HFFc6 (cell line): ENCODE data around the gene ABHD15. TPM values are rescaled to one million over a fixed set of nuclear protein-coding genes. Genes with fewer than 3 reads are reported as not detected.
A peak's percentile ranks its signal among the peaks of the same experiment; 100 is the strongest.

Source experiments
- DNase-seq: peaks from one replicate; pipeline ENCODE4 v3.0.0-alpha.2; 2018
- H3K27ac Mint-ChIP-seq: 2 replicates; pipeline ENCODE4 v1.8.0; 2020; ENCODE audit warnings: mild to moderate bottlenecking, mixed read lengths
- H3K27me3 Mint-ChIP-seq: 2 replicates; pipeline ENCODE4 v1.8.0; 2021; ENCODE audit warnings: mild to moderate bottlenecking, moderate library complexity, mixed read lengths; ENCODE audit not compliant: insufficient read depth
- H3K36me3 Mint-ChIP-seq: 2 replicates; pipeline ENCODE4 v1.8.0; 2021; ENCODE audit warnings: low read depth, mixed read lengths
- H3K4me1 Mint-ChIP-seq: 2 replicates; pipeline ENCODE4 v1.8.0; 2020; ENCODE audit warnings: low read depth, mixed read lengths
- H3K4me3 Mint-ChIP-seq: 2 replicates; pipeline ENCODE4 v1.8.0; 2020; ENCODE audit warnings: mild to moderate bottlenecking, moderate library complexity, mixed read lengths
- H3K9me3 Mint-ChIP-seq: 2 replicates; pipeline ENCODE4 v1.8.0; 2020; ENCODE audit warnings: mild to moderate bottlenecking, mixed read lengths
- total RNA-seq, 6 experiments: library from RNA; stranded (reverse); fragmentation: NEBNext Ultra II Directional; extraction: Animal tissue kit (Norgen Biotek cat#: 25700); gene quantifications; 2 replicates in 1 of 6; 3 replicates in 5 of 6; pipeline ENCODE4 v1.2.3, GENCODE V29; 2021
- TF ChIP-seq, protein P1 (sequence below): fragments of 200-600 bp; sonication (generic); IDR thresholded peaks from 2 replicates; pipeline ENCODE4 v1.5.0; 2021; ENCODE audit warnings: antibody characterized with exemption, mild to moderate bottlenecking

ABHD15 gene
- total RNA-seq, 6 experiments from 2014 or later = 6.4 to 9.8 (median 7.0) TPM

- H3K27me3 Mint-ChIP-seq = no peaks in the 10 kb centered on the region
- peaks cover 29% of the 10 kb centered on the region for H3K36me3 Mint-ChIP-seq
- DNase-seq = no peak
- H3K4me3 Mint-ChIP-seq = no peak overlapping the region
- TF ChIP-seq, protein P1, sequence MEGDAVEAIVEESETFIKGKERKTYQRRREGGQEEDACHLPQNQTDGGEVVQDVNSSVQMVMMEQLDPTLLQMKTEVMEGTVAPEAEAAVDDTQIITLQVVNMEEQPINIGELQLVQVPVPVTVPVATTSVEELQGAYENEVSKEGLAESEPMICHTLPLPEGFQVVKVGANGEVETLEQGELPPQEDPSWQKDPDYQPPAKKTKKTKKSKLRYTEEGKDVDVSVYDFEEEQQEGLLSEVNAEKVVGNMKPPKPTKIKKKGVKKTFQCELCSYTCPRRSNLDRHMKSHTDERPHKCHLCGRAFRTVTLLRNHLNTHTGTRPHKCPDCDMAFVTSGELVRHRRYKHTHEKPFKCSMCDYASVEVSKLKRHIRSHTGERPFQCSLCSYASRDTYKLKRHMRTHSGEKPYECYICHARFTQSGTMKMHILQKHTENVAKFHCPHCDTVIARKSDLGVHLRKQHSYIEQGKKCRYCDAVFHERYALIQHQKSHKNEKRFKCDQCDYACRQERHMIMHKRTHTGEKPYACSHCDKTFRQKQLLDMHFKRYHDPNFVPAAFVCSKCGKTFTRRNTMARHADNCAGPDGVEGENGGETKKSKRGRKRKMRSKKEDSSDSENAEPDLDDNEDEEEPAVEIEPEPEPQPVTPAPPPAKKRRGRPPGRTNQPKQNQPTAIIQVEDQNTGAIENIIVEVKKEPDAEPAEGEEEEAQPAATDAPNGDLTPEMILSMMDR = no peak
- peak overlapping the region; percentile 12; the same call in 1 of the 2 replicates for H3K27ac Mint-ChIP-seq
- H3K4me1 Mint-ChIP-seq = no peaks in the 10 kb centered on the region; the same call in 1 of the 2 replicates
- no peaks in the 10 kb centered on the region for H3K9me3 Mint-ChIP-seq
Measured at GRCh38 chr17:29546830-29547229, 20.0 kb downstream of the ABHD15 start.

GRCh38 chr17:29546085-29546484 is 20.8 kb downstream of the ABHD15 start:
- Mint-ChIP-seq H3K27ac (peak overlapping the region; percentile 32; the same call in 1 of the 2 replicates), H3K9me3 (no peaks in the 10 kb centered on the region), H3K4me3 (no peak overlapping the region), H3K36me3 (peaks cover 29% of the 10 kb centered on the region), H3K27me3 (no peaks in the 10 kb centered on the region), H3K4me1 (no peaks in the 10 kb centered on the region; the same call in 1 of the 2 replicates)
- TF ChIP-seq, protein P1 = no peak
- DNase-seq = no peak

DNA sequence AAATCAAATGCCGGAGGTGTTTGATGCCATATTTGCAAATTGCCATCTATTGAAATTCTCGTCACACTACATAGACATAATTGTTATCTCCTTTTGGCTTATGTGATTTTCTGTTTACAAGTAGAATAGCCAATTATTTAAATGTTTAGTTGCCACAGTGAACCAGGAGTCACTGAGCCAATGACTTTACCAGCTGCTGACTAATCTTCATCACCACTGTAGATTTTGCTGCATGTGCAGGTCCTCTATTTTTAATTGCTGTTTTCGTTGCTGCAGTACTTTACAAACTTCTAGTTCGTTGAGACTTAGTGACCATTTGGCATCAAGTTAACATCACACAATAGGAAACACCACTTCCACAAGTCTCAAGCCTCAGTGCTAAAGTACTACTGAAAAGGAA is 22.8 kb downstream of the ABHD15 start:
- Mint-ChIP-seq H3K36me3 (peaks cover 29% of the 10 kb centered on the region), H3K27me3 (no peaks in the 10 kb centered on the region)

GRCh38 chr17:29533976-29534375 is 32.9 kb downstream of the ABHD15 start:
- H3K36me3 Mint-ChIP-seq = peaks cover 17% of the 10 kb centered on the region; the same call in 1 of the 2 replicates
- H3K9me3 Mint-ChIP-seq = no peaks in the 10 kb centered on the region
- no peak for DNase-seq
- H3K27me3 Mint-ChIP-seq = peaks cover under 1% of the 10 kb centered on the region
- H3K4me1 Mint-ChIP-seq = no peaks in the 10 kb centered on the region
- TF ChIP-seq, protein P1 = no peak
- no peak overlapping the region for H3K4me3 Mint-ChIP-seq
- no peak overlapping the region for H3K27ac Mint-ChIP-seq

More for the DNA sequence above, 22.8 kb downstream of the ABHD15 start:
- Mint-ChIP-seq H3K27ac (no peak overlapping the region), H3K9me3 (no peaks in the 10 kb centered on the region), H3K4me3 (no peak overlapping the region), H3K4me1 (no peaks in the 10 kb centered on the region; the same call in 1 of the 2 replicates)
- TF ChIP-seq, protein P1 = no peak
- DNase-seq = no peak

- Mint-ChIP-seq H3K4me1 (peaks cover 7% of the 10 kb centered on the region; the same call in 1 of the 2 replicates), H3K27ac (no peak overlapping the region), H3K4me3 (no peak overlapping the region), H3K36me3 (peaks cover 24% of the 10 kb centered on the region), H3K9me3 (no peaks in the 10 kb centered on the region), H3K27me3 (peaks cover 1% of the 10 kb centered on the region; the same call in 1 of the 2 replicates)
- peak; percentile 1 for DNase-seq
- TF ChIP-seq, protein P1 = no peak
Measured at GRCh38 chr17:29526322-29526721, 40.5 kb downstream of the ABHD15 start.
